ENCODE results near the gene FLT3LG.

DNA sequence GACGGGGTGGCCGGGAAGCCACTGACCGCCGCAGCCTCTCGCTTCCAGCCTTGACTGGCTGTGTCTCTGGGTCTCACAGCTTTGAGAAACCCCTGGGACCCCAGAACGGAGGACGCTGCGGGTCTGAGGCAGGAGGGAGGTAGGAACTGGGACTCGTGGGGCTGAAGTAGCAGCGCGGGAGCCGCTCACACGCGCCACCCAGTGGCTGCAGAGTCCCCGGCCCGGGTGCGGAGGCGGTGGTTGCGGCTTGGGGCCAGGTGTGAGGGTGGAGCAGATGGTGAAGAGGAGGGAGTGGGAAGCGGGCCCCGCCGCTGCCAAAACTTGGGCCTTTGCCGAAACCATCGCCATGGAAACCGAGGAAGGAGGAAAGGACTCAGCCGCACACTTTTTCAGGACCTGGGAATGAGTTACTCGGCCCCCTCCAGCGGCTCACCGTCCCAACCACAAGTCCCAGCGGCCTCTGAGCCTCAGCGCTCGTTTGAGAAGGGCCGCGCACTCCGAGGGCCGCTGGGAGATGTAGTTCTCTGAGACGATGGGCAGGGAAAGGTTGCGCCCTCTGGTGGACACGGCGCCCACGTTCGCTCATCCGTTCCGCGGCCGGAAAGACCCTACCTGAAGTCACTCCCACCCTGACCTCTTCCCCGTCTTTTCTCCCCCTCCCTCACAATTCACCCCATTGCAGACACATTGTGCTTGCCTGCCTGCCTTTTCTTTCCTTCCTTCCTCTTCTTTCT, 30.5 kb upstream of the FLT3LG start:
- TF ChIP-seq, protein P1, sequence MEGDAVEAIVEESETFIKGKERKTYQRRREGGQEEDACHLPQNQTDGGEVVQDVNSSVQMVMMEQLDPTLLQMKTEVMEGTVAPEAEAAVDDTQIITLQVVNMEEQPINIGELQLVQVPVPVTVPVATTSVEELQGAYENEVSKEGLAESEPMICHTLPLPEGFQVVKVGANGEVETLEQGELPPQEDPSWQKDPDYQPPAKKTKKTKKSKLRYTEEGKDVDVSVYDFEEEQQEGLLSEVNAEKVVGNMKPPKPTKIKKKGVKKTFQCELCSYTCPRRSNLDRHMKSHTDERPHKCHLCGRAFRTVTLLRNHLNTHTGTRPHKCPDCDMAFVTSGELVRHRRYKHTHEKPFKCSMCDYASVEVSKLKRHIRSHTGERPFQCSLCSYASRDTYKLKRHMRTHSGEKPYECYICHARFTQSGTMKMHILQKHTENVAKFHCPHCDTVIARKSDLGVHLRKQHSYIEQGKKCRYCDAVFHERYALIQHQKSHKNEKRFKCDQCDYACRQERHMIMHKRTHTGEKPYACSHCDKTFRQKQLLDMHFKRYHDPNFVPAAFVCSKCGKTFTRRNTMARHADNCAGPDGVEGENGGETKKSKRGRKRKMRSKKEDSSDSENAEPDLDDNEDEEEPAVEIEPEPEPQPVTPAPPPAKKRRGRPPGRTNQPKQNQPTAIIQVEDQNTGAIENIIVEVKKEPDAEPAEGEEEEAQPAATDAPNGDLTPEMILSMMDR (IDR thresholded peaks at IDR 0.05): peak; percentile 94
- TF ChIP-seq POLR2AphosphoS5 (IDR thresholded peaks at IDR 0.05; ENCODE audit: low read depth, low read length) (no peak), TCF7L2 (IDR thresholded peaks at IDR 0.05; ENCODE audit: low read depth, low read length) (no peak)
- TF ChIP-seq, protein P2, sequence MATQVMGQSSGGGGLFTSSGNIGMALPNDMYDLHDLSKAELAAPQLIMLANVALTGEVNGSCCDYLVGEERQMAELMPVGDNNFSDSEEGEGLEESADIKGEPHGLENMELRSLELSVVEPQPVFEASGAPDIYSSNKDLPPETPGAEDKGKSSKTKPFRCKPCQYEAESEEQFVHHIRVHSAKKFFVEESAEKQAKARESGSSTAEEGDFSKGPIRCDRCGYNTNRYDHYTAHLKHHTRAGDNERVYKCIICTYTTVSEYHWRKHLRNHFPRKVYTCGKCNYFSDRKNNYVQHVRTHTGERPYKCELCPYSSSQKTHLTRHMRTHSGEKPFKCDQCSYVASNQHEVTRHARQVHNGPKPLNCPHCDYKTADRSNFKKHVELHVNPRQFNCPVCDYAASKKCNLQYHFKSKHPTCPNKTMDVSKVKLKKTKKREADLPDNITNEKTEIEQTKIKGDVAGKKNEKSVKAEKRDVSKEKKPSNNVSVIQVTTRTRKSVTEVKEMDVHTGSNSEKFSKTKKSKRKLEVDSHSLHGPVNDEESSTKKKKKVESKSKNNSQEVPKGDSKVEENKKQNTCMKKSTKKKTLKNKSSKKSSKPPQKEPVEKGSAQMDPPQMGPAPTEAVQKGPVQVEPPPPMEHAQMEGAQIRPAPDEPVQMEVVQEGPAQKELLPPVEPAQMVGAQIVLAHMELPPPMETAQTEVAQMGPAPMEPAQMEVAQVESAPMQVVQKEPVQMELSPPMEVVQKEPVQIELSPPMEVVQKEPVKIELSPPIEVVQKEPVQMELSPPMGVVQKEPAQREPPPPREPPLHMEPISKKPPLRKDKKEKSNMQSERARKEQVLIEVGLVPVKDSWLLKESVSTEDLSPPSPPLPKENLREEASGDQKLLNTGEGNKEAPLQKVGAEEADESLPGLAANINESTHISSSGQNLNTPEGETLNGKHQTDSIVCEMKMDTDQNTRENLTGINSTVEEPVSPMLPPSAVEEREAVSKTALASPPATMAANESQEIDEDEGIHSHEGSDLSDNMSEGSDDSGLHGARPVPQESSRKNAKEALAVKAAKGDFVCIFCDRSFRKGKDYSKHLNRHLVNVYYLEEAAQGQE (IDR thresholded peaks at IDR 0.05; ENCODE audit: insufficient read depth in 1 of 2, low read depth in 2 of 2, low read length in 1 of 2): no peak
